ENCODE results near the gene ZNF625.

DNA sequence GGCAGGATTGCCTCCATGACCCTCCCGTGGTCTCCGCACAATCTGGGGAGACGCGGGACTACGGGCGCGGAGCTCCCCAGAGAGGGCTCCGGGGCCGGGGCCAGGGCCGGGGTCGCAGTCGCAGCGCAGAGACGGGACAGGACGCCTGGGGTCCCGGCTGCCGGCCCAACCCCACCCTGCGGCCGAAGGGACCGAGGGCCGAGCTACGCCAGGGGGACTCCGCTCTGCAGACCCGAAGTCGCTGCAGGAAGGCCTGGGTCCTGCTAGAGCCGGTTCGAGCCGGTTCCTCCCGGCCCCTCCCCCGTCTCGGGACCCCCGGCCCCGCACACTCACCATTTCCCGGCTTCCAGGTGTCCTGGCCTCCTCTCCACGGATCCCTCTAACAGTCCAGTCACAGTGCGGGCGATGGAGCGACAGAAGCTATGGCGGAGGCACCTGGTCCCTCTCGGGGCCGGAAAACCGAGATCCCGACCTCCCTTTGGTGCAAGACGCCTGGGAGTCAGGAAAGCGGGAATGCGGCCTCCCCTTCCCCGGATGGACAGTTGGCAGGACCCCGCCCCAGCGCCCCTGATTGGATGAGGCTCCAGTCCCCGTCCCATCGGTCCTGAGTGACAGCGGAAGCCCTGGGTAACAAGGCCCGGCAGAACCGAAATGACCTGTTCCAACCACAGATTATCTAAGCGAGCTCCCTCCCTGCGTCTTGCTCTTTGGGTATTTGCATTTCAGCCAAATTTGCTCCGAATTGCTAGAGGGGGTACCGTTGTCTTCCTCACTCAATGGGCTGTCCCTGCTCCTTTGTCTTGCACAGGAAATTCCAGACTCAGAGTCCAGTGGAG, at the start of gene ZNF625:
- TF ChIP-seq CTCF (IDR thresholded peaks at IDR 0.05) (no peak), POLR2A (IDR thresholded peaks at IDR 0.05) (no peak)
